ENCODE measurements around the gene ZNF766.

DNA sequence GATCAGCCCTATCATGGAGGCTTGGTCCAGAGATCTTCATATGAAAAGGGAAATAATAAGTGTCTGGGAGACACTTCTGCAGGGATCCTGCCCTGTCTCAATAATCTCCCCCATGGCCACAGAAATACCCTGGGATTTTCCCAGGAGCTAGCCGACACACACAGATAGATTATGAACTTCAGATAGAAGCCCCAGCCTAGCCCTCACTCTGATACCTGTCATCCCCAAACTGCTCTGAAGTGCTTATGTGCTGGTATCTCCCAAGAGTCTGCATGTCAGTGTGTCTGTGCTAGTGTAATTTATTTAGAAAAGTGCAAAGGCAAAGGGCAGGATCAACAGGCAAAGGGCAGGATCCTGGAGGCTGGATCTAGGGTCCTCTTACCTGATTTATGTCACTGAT, 38.7 kb upstream of the ZNF766 start:
- TF ChIP-seq, protein P1, sequence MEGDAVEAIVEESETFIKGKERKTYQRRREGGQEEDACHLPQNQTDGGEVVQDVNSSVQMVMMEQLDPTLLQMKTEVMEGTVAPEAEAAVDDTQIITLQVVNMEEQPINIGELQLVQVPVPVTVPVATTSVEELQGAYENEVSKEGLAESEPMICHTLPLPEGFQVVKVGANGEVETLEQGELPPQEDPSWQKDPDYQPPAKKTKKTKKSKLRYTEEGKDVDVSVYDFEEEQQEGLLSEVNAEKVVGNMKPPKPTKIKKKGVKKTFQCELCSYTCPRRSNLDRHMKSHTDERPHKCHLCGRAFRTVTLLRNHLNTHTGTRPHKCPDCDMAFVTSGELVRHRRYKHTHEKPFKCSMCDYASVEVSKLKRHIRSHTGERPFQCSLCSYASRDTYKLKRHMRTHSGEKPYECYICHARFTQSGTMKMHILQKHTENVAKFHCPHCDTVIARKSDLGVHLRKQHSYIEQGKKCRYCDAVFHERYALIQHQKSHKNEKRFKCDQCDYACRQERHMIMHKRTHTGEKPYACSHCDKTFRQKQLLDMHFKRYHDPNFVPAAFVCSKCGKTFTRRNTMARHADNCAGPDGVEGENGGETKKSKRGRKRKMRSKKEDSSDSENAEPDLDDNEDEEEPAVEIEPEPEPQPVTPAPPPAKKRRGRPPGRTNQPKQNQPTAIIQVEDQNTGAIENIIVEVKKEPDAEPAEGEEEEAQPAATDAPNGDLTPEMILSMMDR (conservative IDR thresholded peaks at IDR 0.05; ENCODE audit: low read depth, low read length) = no peak
- no peak for TF ChIP-seq EZH2 (IDR thresholded peaks at IDR 0.05; ENCODE audit: borderline replicate concordance, low read depth, low read length, poor library complexity, severe bottlenecking)
